Fibroblast of gingiva (primary cell): ENCODE measurements around the gene VSX1.

Source experiments
- DNase-seq: peaks from one replicate; pipeline ENCODE4 v3.0.0-alpha.2; 2011; ENCODE audit warnings: low read depth

The VSX1 gene

GRCh38 chr20:25065625-25066338 lies 16.2 kb downstream of the VSX1 start:
- DNase-seq: peak; percentile 53

- no peak for DNase-seq
These were observed 16.8 kb downstream of the VSX1 start for GRCh38 chr20:25065072-25065624.

GRCh38 chr20:25064561-25065071 lies 17.3 kb downstream of the VSX1 start:
- DNase-seq: no peak

GRCh38 chr20:25063981-25064380 lies 18.0 kb downstream of the VSX1 start:
- DNase-seq: no peak

GRCh38 chr20:25063546-25063945 lies 18.4 kb downstream of the VSX1 start:
- no peak for DNase-seq

- no peak for DNase-seq
These were observed 19.1 kb downstream of the VSX1 start for GRCh38 chr20:25062841-25063240.

- DNase-seq: no peak
These were observed 20.0 kb downstream of the VSX1 start for GRCh38 chr20:25061821-25062530.

GRCh38 chr20:25061103-25061799 lies 20.7 kb downstream of the VSX1 start:
- no peak for DNase-seq

- no peak for DNase-seq
These were observed 22.0 kb downstream of the VSX1 start for GRCh38 chr20:25059866-25060465.

- no peak for DNase-seq
These were observed 22.8 kb downstream of the VSX1 start for GRCh38 chr20:25058847-25059810.

GRCh38 chr20:25058051-25058846 lies 23.7 kb downstream of the VSX1 start, which contains the start of gene ACSS1:
Gene ACSS1, minus strand, starts transcription at chr20:25058139. Its CDS starts 37 bp downstream, at chr20:25058102.
- peak; percentile 32 for DNase-seq

GRCh38 chr20:25057234-25058050 lies 24.5 kb downstream of the VSX1 start:
- peak; percentile 49 for DNase-seq

GRCh38 chr20:25056690-25057233 lies 25.2 kb downstream of the VSX1 start:
- DNase-seq: no peak

- no peak for DNase-seq
These were observed 26.0 kb downstream of the VSX1 start for GRCh38 chr20:25055711-25056495.

GRCh38 chr20:25054995-25055629 lies 26.8 kb downstream of the VSX1 start:
- DNase-seq: peak; percentile 24

- no peak for DNase-seq
These were observed 27.7 kb downstream of the VSX1 start for GRCh38 chr20:25054096-25054820.
